Effector memory CD4-positive, alpha-beta T cell (primary cell): Measurements from ENCODE around the gene CNTN1.
"Not testable (repeated sequence)": the region's sequence is repeated elsewhere in the genome, so short reads cannot be mapped to it uniquely, and the experiment has no call there.

Experiments
- DNase-seq, 3 donors: peaks; one replicate each; pipeline ENCODE4 v3.0.0-alpha.2; 2020
- H3K27ac ChIP-seq: 2 replicates; pipeline ENCODE4 v1.7.0; 2013; ENCODE audit warnings: mild to moderate bottlenecking, low read length, moderate library complexity; ENCODE audit not compliant: insufficient read depth, poor library complexity, severe bottlenecking
- H3K27me3 ChIP-seq: replicated peaks from 2 replicates; pipeline ENCODE4 v1.7.0; 2013; ENCODE audit warnings: mild to moderate bottlenecking, low read length; ENCODE audit not compliant: insufficient read depth, control insufficient read depth, poor library complexity, severe bottlenecking
- H3K36me3 ChIP-seq: 2 replicates; pipeline ENCODE4 v1.7.0; 2013; ENCODE audit warnings: mild to moderate bottlenecking, low read length, moderate library complexity; ENCODE audit not compliant: control insufficient read depth, insufficient read depth
- H3K4me1 ChIP-seq: 2 replicates; pipeline ENCODE4 v1.7.0; 2013; ENCODE audit warnings: low read length, mild to moderate bottlenecking; ENCODE audit not compliant: control insufficient read depth, insufficient read depth, poor library complexity, severe bottlenecking
- H3K4me3 ChIP-seq: 2 replicates; pipeline ENCODE4 v1.7.0; 2013; ENCODE audit warnings: low read length, low read depth, mild to moderate bottlenecking; ENCODE audit not compliant: insufficient read depth, poor library complexity, severe bottlenecking
- H3K9me3 ChIP-seq: 2 replicates; pipeline ENCODE4 v1.7.0; 2013; ENCODE audit warnings: mild to moderate bottlenecking, low read length, moderate library complexity; ENCODE audit not compliant: control insufficient read depth

The CNTN1 gene

GRCh38 chr12:41055875-41056577, 363.8 kb downstream of the CNTN1 start:
- no peaks in the 10 kb centered on the region for H3K36me3 ChIP-seq
- H3K27me3 ChIP-seq: no peaks in the 10 kb centered on the region
- DNase-seq: no peak
- H3K9me3 ChIP-seq: no peaks in the 10 kb centered on the region
- no peaks in the 10 kb centered on the region for H3K4me1 ChIP-seq
- H3K4me3 ChIP-seq: no peak overlapping the region
- no peak overlapping the region for H3K27ac ChIP-seq

DNA sequence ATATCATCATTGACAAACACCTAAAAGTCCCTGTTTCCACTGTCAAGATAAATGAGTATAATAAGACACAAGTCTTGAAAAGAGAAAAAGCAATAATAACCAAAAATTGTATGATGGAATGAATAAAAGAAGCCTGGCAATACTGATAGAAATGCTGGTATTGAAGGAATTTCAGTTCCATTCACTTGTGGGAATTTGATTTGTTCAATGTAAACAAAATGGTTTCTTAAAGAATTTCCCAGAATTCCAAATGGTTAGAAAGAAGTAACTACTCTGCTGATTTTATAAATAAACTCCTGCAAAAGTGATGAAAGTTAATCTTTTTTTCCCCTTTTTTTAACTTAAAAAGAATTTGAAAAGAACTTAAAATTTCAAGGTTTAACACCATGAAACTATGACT, 366.0 kb downstream of the CNTN1 start:
- no peaks in the 10 kb centered on the region for H3K4me1 ChIP-seq
- H3K9me3 ChIP-seq: no peaks in the 10 kb centered on the region
- no peaks in the 10 kb centered on the region for H3K27me3 ChIP-seq
- DNase-seq: no peak
- no peak overlapping the region for H3K27ac ChIP-seq
- no peak overlapping the region for H3K4me3 ChIP-seq
- no peaks in the 10 kb centered on the region for H3K36me3 ChIP-seq

DNA sequence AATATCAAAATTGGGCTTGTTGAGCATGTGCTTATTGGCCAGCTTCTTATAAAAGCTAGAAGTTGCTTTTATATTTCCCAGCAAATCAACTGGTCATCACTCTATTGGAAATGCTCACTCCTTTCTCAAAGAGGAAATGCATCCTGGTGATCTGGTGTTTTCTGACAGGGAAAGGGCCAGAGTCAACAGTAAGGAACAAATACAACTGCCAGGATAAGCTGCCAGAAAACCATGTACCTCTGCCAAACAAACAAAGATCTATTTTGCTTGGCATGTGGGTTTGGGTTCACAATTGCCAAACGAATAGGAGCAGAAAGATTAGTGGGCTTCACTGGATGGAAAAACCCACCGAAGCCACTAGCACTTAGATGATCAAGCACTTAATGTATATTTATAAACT, 369.0 kb downstream of the CNTN1 start:
- Histone ChIP-seq H3K36me3 (no peaks in the 10 kb centered on the region), H3K27me3 (no peaks in the 10 kb centered on the region), H3K9me3 (no peaks in the 10 kb centered on the region), H3K4me3 (no peak overlapping the region), H3K4me1 (no peaks in the 10 kb centered on the region), H3K27ac (no peak overlapping the region)
- no peak for DNase-seq

GRCh38 chr12:41064411-41064810, 372.2 kb downstream of the CNTN1 start:
- H3K36me3 ChIP-seq: no peaks in the 10 kb centered on the region
- no peak overlapping the region for H3K27ac ChIP-seq
- no peaks in the 10 kb centered on the region for H3K27me3 ChIP-seq
- no peak overlapping the region for H3K4me3 ChIP-seq
- no peaks in the 10 kb centered on the region for H3K9me3 ChIP-seq
- no peaks in the 10 kb centered on the region for H3K4me1 ChIP-seq
- DNase-seq: no peak

GRCh38 chr12:41067941-41068645, 375.9 kb downstream of the CNTN1 start:
- Histone ChIP-seq H3K27me3 (no peaks in the 10 kb centered on the region), H3K4me1 (no peaks in the 10 kb centered on the region), H3K4me3 (no peak overlapping the region), H3K27ac (no peak overlapping the region), H3K36me3 (no peaks in the 10 kb centered on the region), H3K9me3 (no peaks in the 10 kb centered on the region)
- DNase-seq: no peak

DNA sequence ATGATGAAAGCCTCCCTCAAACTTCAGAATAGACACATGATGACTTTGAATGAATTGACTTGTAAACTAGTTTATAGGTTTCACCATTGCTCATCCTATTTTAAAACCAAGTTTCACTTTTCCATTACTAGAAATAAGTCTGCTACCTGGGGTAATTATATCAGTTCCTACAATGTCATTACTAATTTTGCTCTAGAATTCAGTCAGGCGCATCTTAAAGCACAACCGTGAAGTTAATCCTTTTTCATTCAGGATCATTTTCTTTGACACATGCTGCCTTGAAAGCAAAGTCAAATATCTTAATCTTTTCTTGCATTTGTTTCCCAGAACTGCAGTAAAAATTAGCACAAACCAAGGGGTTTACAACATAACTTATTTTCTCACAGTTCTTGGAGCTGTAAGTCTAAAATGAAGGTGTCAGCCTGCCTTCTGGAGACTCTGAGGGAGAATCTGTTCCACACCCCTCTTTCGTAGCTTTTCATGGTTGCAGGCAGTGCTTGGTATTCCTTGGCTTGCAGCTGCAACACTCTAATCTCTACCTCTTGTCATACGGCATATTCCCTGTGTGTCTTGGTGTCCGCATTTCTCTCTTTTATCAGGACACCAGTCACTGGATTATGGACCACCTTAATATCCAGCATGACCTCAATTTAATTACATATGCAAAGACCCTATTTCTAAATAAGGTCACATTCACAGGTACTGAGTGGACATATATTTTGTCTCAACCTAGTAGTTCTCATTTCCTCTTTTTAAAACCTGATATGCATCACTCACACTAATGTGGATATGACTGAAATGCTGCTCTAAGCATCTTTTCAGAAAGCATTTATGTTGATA, 381.6 kb downstream of the CNTN1 start:
- H3K27me3 ChIP-seq: no peaks in the 10 kb centered on the region
- H3K4me1 ChIP-seq: no peaks in the 10 kb centered on the region
- no peak for DNase-seq
- H3K9me3 ChIP-seq: no peaks in the 10 kb centered on the region
- H3K27ac ChIP-seq: no peak overlapping the region
- no peak overlapping the region for H3K4me3 ChIP-seq
- no peaks in the 10 kb centered on the region for H3K36me3 ChIP-seq

DNA sequence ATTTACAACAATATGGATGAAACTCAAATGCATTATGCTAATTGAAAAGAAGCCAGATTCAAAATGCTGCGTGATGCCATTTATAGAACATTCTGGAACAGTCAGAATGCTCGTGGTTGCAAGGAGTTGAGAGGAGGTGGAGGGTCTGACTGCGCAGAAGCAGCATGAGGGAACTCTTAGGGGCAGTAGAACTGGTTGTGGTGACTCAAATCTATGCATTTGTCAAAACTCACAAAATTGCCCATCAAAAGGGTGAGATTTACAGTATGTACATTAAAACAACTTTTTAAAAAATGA, 382.2 kb downstream of the CNTN1 start:
- H3K4me1 ChIP-seq: no peaks in the 10 kb centered on the region
- H3K27ac ChIP-seq: no peak overlapping the region
- no peak overlapping the region for H3K4me3 ChIP-seq
- no peak for DNase-seq
- no peaks in the 10 kb centered on the region for H3K27me3 ChIP-seq
- H3K9me3 ChIP-seq: no peaks in the 10 kb centered on the region
- H3K36me3 ChIP-seq: no peaks in the 10 kb centered on the region

DNA sequence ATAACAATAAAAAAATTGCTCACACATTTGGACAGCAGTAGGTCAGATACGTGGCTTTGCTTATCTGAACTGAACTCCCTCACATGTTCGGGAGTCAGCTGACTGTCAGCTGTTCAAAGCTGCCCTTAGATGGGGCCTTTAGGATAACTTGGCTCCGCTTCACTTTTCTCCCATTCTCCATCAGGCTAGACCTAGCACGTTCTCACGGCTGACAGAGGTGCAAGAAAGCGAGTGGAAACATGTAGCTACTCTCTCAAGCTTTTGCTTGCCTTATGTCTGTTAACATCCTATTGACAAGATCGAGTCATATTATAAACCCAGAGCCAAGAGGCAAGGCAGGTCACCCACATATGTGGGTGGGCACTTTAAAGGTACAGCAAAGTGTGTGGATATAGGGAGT, 383.9 kb downstream of the CNTN1 start:
- DNase-seq: no peak
- Histone ChIP-seq H3K27me3 (no peaks in the 10 kb centered on the region), H3K4me3 (no peak overlapping the region), H3K36me3 (no peaks in the 10 kb centered on the region), H3K27ac (no peak overlapping the region), H3K9me3 (no peaks in the 10 kb centered on the region), H3K4me1 (no peaks in the 10 kb centered on the region)

- not testable (repeated sequence) for H3K9me3 ChIP-seq, H3K4me1 ChIP-seq, H3K4me3 ChIP-seq, H3K36me3 ChIP-seq, DNase-seq, H3K27me3 ChIP-seq, H3K27ac ChIP-seq
These were observed 389.0 kb downstream of the CNTN1 start for GRCh38 chr12:41081241-41081640.

DNA sequence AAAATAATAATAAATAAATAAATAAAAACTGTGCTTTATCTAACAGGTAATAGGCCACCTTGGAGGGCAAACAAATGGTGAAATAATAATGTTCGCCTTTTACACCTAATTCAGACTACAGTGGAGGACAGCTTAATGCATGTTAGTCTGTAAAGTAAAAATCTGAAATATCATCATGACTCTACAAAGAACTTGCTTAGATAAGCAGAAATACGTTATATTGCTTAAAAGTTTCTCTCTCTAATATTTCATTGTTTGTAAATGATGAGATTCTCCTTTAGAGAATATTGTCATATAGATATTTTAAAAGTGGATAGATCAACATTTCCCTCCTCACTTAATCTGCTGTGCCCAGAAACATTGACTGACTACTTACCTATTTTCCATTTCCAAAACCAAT, 397.2 kb downstream of the CNTN1 start:
- H3K4me1 ChIP-seq: no peaks in the 10 kb centered on the region
- no peaks in the 10 kb centered on the region for H3K9me3 ChIP-seq
- H3K27ac ChIP-seq: no peak overlapping the region
- H3K36me3 ChIP-seq: no peaks in the 10 kb centered on the region
- no peak overlapping the region for H3K4me3 ChIP-seq
- no peaks in the 10 kb centered on the region for H3K27me3 ChIP-seq
- DNase-seq: no peak
